Stimulated activated CD4-positive, alpha-beta T cell treated with anti-CD3 and anti-CD28 coated beads, Interleukin-15, amount 100 ng/mL, for 24 hours (primary cell): ENCODE results near the gene ANKRD35.
"Not testable (repeated sequence)": the region's sequence is repeated elsewhere in the genome, so short reads cannot be mapped to it uniquely, and the experiment has no call there.

Experiments
- DNase-seq: peaks from one replicate; pipeline ENCODE4 v3.0.0-alpha.2; 2020

The ANKRD35 gene, protein sequence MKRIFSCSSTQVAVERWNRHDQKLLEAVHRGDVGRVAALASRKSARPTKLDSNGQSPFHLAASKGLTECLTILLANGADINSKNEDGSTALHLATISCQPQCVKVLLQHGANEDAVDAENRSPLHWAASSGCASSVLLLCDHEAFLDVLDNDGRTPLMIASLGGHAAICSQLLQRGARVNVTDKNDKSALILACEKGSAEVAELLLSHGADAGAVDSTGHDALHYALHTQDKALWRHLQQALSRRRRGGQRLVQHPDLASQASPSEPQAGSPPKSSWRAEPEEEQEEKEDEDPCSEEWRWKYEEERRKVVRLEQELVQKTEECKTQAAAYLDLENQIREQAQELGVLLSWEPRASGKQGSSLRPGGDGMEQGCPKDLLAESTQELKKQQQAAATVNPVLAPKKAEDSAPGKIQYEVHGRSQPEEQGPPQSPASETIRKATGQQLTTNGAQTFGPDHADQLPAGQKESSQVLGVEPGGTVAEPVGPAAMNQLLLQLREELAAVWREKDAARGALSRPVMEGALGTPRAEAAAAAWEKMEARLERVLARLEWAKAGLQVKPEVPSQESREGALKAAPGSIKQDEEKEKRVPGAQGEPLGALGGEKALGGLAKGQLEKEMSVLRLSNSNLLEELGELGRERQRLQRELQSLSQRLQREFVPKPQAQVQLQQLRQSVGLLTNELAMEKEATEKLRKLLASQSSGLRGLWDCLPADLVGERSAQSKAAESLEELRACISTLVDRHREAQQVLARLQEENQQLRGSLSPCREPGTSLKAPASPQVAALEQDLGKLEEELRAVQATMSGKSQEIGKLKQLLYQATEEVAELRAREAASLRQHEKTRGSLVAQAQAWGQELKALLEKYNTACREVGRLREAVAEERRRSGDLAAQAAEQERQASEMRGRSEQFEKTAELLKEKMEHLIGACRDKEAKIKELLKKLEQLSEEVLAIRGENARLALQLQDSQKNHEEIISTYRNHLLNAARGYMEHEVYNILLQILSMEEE

DNA sequence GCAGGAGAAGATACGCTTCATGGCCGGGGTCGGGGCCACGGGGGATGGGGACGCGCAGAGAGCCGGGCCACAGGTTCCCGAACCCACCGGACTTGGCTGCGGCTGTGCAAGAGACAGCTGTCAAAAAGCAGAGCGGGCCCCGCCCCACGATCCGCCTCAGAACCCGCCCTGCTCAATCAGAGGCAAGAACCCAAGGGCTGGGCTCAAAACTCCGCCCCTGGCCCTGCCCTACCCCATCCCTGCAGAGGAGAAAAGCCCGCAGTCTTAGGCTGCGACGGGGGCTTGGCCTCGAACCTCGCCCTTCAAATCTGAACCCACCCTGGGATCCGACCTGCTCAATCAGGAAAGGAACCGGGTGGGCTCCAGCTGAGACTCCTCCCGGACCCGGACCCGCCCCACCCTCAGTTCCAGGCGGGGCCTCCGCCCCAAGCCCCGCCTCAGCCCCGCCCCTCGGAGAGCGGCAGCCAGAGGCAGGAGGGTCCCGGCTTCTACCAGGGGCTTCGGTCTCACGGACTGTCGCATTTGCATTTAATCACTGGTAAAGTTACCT, at the start of gene ANKRD35:
ANKRD35 (minus strand) TSS at position 129 of the 550 bp plus-strand sequence; CDS start at position 21, 108 bp downstream.
- peak; percentile 95 for DNase-seq

DNA sequence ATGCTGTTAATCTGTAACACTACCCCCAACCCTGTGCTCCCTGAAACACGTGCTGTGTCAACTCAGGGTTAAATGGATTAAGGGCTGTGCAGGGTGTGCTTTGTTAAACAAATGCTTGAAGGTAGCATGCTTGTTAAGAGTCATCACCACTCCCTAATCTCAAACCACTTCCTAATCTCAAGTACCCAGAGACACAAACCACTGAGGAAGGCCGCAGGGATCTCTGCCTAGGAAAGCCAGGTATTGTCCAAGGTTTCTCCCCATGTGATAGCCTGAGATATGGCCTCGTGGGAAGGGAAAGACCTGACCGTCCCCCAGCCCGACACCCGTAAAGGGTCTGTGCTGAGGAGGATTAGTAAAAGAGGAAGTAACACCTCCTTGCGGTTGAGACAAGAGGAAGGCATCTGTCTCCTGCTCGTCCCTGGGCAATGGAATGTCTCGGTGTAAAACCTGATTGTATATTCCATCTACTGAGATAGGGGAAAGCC, 46.9 kb upstream of the ANKRD35 start:
- not testable (repeated sequence) for DNase-seq

DNA sequence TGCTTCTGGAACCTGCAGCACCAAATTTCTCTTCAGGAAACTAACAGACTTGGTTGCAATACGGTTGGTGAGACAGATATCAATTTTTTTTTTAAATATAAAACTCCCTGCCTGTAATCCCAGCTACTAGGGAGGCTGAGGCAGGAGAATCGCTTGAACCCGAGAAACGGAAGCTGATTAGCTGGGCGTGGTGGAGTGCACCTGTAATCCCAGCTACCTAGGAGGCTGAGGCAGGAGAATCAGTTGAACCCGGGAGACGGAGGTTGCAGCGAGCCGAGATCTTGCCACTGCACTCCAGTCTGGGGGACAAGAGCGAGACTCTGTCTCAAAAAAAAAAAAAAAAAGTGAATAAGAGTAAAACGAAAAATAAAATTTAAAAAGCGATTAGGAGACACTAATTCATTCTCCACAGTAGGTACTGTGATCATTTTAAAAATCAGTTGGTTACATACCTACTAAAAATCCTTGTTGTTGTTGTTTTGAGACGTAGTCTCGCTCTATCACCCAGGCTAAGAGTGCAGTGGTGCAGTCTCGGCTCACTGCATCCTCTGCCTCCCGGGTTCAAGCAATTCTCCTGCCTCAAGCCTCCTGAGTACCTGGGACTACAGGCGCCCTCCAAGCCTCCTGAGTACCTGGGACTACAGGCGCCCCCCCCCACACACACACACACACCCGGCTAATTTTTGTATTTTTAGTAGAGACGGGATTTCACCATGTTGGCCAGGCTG, 42.4 kb upstream of the ANKRD35 start:
- DNase-seq: peak; percentile 21

DNA sequence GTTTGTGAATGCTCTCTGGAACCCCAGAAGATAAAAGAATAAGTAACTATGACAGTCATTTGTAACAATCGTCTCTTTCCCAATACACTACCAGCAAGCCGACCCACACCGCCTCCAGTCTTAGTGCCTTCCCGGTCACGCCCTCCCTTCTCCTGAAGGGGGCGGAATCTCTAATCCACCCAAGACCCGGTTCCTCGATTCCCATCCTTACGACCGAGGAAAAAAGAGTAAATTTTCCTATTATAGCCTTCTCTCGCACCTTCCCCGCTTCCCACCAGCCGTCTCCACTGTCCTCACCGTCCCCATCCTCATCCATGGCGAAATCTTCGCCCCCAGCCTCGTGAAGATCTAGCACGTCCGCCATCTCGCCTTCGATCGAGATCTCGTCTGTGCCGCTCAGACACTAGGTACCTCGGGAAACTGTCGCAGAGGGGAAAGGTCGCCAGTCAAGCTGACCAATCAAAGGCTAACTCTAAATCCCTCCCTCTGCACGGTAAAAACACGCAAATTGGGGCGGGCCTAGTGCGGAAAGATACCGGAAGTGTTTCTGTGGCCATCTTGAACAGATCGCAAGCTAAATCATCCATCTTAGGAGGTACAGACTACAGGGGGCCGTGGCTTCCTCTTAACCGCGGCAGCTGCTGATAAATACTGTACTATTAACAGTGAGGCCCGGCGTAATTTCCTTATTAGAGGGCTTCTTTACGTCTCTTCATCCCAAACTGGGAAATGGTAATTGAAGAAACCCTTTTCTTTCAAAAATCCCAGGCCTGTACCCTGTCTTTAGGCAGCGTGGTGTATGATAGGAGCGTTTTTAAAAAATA, 41.6 kb upstream of the ANKRD35 start, which contains the start of gene RBM8A:
RBM8A (minus strand) TSS at position 422 of the 824 bp plus-strand sequence; CDS start at position 364, 58 bp downstream.
- peak; percentile 94 for DNase-seq

DNA sequence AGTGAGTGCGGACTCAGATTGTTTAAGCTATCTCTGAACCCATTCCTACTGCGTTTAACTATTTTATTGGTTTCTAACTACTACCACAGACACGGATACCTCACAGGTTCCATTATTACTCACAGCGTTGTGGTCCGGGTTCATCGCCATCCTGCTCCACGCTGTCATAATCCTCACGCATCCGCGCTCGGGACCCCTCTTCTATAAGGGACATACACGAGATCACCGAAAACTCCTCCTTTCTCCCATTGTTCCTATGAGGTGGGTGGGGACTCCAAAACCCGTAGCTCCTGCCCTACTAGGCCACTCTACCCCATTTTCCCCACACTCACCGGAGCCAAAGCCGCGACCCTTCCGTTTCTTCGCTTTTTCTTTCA, 41.0 kb upstream of the ANKRD35 start:
- peak; percentile 72 for DNase-seq

DNA sequence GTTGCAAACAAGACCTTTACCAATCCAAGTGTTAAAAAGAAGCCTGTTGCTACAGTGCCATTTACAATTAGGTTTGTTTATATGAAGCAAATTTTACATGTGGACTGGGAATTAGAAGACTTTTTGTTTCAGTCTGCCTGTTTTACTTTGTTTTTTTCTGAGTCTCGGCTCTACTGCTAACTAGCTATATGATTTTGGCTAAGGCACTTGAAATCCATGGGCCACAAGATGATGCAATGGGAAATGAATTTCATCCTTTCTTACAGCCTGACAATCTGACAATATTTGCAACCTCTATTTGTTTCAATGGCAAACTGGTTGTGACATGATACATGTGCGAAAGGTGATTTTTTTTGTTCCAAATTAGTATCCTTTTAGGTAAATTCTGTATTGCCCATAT, 36.6 kb upstream of the ANKRD35 start:
- DNase-seq: no peak

DNA sequence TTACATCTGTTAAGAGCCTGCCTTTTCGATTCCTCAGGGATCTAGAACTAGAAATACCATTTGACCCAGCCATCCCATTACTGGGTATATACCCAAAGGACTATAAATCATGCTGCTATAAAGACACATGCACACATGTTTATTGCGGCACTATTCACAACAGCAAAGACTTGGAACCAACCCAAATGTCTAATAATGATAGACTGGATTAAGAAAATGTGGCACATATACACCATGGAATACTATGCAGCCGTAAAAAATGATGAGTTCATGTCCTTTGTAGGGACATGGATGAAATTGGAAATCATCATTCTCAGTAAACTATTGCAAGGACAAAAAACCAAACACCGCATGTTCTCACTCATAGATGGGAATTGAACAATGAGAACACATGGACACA, 34.6 kb upstream of the ANKRD35 start:
- DNase-seq: not testable (repeated sequence)

DNA sequence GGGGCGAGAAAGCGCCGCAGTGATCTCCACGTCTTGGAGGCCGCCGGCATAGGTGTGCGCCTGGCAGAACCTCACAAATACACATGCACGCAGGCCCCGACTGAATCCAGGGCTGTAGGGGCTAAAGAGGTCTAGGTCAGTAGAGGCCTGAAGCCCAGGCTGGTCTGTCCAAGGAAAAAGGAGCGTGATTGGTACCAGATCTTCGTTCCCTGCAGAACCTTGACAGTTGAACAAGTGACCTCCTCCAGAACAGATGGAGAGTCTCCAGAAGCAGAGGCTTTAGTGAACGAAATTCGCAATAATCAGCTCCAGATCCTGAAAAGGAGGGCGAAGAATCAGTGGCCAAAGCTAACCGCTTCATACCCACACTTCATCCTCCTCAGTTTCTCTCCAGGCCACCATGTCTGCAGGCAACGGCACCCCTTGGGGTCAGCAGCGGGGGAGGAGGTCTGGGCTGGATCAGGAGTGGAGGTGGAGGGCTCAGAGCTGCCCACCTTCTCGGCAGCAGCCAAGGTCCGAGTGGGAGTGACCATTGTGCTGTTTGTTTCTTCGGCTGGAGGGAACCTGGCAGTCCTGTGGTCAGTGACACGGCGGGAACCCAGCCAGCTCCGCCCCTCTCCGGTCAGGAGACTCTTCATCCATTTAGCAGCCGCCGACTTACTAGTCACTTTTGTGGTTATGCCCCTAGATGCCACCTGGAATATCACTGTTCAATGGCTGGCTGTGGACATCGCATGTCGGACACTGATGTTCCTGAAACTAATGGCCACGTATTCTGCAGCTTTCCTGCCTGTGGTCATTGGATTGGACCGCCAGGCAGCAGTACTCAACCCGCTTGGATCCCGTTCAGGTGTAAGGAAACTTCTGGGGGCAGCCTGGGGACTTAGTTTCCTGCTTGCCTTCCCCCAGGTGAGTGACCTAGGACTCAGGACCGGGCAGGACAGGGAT, 33.6 kb upstream of the ANKRD35 start:
- DNase-seq: peak; percentile 44

DNA sequence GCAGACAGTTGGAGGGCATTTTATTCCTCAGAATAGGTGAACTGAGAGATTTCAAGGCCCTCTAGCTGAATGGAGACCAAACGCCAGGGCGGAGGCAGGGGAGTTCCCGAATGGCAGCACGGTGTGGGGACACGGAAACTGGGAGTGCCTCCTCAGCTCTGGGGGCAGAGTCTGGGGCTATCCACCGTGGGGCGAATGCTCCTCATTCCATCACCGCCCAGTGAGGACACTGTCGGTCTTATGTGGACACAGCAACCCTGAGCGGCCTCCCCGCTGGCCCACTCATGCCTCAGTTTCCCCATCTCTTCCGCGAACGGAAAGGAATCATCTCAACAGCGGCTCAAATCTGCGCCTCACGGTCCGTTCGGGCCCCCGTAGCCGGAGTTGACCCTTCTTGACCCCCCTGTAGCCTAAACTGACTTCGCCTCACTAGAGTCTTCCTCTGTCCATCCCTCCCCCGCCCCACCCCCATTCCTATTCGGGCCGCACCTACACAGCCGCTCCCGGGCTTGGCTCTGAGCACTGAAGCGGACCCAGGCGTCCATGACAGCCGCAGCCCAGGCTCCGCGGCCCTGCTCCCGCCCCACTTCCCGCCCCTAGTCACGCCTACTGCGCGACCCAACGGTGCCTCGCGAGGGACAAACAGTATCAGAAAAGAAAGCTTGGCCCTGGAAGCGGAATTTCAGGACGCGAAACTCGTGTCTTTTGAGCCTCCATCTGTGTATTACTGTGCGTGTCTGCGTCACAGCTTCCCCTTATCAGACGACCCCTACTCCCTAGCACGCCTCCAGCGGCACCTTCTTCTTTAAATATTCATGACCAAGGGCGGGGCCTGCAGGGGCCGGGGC, 32.7 kb upstream of the ANKRD35 start, which contains the start of gene PEX11B:
PEX11B (minus strand) TSS at position 574 of the 848 bp plus-strand sequence; CDS start at position 545, 29 bp downstream.
- DNase-seq: peak; percentile 94

DNA sequence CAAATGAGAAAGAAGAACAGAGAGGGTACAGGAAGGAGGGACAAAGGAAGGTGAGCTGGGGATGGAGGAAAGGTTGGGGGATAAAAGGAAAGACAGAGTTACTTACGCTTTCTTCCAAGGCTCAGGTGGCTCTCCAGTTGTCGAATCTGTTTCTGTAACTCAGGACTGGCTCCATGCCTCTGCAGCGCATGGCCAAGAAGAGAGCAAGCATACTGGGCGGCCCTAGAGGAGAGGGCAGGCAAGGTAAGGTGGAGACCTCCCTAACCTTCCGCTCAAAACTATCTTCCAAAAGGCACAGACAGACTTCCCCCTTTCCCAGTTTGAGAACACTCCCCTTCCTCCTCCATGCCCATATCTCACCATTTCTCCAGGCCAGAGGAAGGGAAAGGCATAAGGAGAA, 31.9 kb upstream of the ANKRD35 start:
- DNase-seq: no peak

DNA sequence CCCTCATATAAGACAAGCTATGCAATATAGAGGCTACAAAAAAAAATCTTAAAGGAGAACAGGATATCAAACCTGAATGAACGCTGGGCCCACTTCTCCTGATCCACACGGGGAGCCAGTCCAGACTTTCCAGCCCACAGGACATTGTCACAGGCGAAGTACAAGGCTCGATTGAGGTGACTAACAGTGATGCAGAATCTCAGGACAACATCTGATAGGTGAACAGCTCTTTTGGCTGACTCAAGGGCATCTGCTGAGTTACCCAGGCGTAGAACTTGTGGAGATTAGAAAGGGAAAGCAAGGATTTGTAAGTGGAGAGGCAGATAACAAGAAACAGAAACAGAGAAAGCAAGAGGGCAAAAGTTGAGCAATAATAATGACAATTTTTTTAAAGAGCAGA, 31.1 kb upstream of the ANKRD35 start:
- no peak for DNase-seq

DNA sequence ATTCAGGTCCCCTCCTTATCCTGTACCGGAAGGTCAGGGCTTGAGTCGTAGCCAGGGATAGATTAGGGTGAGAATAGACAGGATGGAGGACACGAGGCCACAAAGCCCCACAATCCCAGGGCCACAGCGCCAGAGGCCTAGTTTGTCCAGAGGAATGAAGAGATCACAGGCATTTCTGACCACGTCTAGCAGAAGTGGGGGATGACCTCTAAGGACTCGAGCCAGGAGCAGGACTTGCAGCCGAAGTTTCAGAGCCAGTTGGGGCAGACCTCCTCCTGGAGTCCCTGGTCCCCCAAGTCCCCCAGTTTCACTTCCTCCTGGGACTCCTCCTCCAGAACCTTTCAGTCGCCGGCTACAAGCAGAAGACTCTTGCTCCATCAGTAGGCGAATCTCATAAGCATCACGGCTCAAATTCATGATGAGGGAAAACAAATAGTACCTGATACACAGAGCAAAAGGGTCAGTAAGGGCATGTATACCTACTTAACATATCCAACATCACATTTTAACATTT, 26.5 kb upstream of the ANKRD35 start:
- DNase-seq: no peak

DNA sequence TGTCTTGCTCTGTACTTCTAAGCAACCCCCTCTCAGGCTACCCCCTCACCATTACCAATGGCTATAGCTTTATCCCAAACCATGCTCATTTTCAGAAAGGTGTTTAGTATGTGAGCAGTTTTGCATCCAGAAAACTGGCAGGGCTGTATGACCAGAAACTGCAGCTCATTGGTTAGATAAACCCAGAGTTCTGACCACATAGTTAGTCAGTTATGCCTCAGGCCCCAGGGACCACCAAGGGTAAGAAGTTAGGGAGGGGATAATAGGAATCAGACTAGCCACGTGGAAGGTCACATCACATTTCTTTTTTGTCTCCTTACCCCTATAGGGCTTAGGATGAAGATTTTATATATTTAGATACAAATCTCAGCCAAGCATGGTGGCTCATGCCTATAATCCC, 23.0 kb upstream of the ANKRD35 start:
- no peak for DNase-seq

DNA sequence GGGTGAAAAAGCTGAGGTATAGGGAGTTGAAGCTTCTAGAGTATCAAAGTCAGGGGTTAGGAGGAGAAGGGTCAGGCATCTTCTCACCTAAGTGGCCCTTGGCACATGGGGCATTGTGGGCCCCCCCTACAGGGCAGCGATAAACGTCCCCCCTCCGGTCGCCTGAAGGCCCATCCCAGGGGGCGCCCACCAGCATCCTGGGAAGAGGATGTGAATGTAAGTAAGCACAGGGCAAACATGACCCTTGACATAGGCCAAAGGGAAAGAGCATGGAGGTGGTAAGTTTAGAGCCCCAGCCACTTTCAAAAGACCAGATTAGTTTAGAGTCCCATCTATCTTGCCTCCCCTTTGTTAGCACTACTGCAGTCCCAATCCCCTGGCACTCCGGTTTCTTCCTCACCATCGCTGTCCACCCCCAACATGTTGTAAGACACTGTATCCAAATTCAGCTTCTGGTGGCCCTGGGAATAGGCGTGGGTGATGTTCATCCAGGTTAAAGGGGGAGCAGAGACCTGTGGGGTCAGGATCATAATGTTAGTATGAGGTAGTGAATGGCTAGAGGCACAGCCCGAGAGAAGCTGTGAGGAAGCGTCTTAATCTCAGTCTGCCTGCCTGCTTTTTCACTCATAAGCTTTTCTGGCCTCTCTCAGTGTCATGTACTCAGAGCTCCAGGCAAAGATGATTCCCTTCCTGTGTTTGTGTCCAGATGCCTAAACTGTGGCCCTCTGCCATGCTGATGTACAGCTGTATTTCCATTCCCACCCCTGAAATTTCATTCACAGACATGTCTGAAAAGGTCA, 21.5 kb upstream of the ANKRD35 start:
- no peak for DNase-seq

DNA sequence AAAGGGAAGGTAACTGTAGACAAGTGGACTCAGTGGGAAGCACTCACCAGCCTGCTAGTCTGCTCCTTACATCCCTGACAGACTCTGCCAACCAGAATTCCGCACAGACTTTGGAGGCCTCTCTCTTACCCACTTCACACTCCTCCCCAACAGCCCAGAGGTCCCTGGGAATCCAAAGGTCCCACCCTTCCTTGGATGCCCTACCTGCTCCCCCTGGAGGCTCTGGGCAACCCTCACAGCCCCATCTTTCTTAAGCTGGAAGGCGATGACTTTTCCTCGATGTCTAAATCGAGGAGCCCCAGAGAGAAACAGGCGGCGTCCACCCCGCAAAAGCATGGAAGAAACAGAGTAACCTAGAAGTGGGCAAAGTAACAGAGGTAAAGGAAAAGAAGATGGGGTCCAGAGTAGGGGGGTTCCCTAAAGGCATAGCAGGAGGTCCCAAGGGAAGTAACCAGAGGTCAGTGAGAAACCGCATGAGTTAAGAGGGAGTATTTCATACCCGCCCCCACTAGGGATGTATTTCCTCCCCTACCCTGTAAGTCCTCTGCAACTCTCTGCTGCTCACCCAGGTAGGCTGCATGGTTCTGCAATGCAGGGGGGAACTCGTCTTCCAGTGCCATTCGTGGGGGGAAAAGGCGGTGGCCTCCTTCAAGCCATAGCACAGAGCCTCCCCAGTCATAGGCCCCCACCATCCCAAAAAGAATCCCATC, 15.8 kb upstream of the ANKRD35 start:
- no peak for DNase-seq

DNA sequence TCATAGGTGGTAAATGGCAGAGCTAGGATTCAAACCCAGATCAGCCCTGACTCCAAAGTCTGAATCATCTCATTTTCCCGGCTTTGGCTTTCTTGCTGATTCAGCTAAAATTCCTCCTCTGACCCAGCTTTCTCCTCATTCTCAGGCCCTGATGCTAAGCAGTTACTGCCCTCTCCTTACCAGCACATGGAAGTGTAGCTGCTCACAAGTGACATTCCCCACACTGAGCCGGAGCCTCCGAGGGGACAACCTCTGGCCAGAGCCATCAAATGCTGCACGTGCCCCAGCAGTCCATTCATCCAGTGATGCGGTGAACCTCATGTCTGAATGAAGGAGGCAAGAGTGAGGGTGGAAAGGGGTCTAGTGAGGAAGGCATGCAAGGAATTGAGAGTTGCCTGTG, 13.1 kb upstream of the ANKRD35 start:
- DNase-seq: no peak

DNA sequence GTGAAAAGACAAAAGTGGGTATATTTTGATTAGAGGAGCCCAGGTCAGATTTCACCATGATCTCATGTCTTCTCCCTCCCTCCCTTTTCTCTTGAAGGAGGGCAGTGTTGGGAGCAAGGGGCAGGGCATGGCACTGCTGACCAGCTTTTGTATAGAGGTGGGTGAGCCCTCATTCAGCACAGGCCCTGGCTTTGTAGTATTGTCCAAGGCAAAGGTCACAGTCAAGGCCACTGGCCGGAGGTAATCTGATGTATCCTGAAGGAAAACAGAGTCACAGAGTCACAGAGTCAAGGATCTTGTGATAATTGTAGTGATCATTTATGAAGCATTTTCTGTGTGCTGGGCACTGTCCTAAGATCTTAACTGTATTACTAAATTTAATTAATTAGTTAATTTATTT, 12.3 kb upstream of the ANKRD35 start:
- DNase-seq: no peak
